Measurements from ENCODE around the gene COX10.
"Not testable (repeated sequence)": the region's sequence is repeated elsewhere in the genome, so short reads cannot be mapped to it uniquely, and the experiment has no call there.

Gene COX10

GRCh38 chr17:14204084-14204483, 134.8 kb downstream of the COX10 start:
- DNase-seq: no peak

GRCh38 chr17:14204546-14204945, 135.2 kb downstream of the COX10 start:
- DNase-seq: no peak

GRCh38 chr17:14205380-14205779, 136.1 kb downstream of the COX10 start:
- DNase-seq: no peak

- DNase-seq: peak in 3 of 58 donors; percentile 4 to 19 (median 14)
These were observed 136.7 kb downstream of the COX10 start for GRCh38 chr17:14205992-14206461.

GRCh38 chr17:14206891-14207290, 137.6 kb downstream of the COX10 start:
- DNase-seq: no peak

- DNase-seq: no peak
These were observed 138.5 kb downstream of the COX10 start for GRCh38 chr17:14207791-14208190.

GRCh38 chr17:14209215-14209614, 139.9 kb downstream of the COX10 start:
- no peak for DNase-seq

- no peak for DNase-seq
These were observed 141.9 kb downstream of the COX10 start for GRCh38 chr17:14211246-14211645.

GRCh38 chr17:14211801-14212200, 142.5 kb downstream of the COX10 start:
- DNase-seq: peak in 2 of 58 donors; percentile 4 to 26

- DNase-seq: no peak
These were observed 143.1 kb downstream of the COX10 start for GRCh38 chr17:14212401-14212800.

GRCh38 chr17:14214271-14214670, 145.0 kb downstream of the COX10 start:
- DNase-seq: no peak

GRCh38 chr17:14222611-14223010, 153.3 kb downstream of the COX10 start:
- DNase-seq: no peak

- no peak for DNase-seq
These were observed 156.1 kb downstream of the COX10 start for GRCh38 chr17:14225254-14225980.

GRCh38 chr17:14227052-14227451, 157.7 kb downstream of the COX10 start:
- no peak for DNase-seq

- no peak for DNase-seq
These were observed 159.6 kb downstream of the COX10 start for GRCh38 chr17:14228903-14229302.

GRCh38 chr17:14231187-14231586, 161.9 kb downstream of the COX10 start:
- DNase-seq: not testable (repeated sequence)

GRCh38 chr17:14235047-14235446, 165.7 kb downstream of the COX10 start:
- not testable (repeated sequence) for DNase-seq

GRCh38 chr17:14236032-14236431, 166.7 kb downstream of the COX10 start:
- not testable (repeated sequence) for DNase-seq

GRCh38 chr17:14236762-14237161, 167.5 kb downstream of the COX10 start, which contains the start of gene CDRT15:
CDRT15 (minus strand) TSS chr17:14236862; CDS start chr17:14236833, 29 bp downstream.
- DNase-seq: not testable (repeated sequence)

GRCh38 chr17:14239271-14239670, 170.0 kb downstream of the COX10 start:
- DNase-seq: not testable (repeated sequence)

GRCh38 chr17:14245002-14245401, 175.7 kb downstream of the COX10 start:
- DNase-seq: no peak

GRCh38 chr17:14245629-14246028, 176.3 kb downstream of the COX10 start:
- no peak for DNase-seq
